Measurements from ENCODE around the gene ECM2.

ECM2 gene

DNA sequence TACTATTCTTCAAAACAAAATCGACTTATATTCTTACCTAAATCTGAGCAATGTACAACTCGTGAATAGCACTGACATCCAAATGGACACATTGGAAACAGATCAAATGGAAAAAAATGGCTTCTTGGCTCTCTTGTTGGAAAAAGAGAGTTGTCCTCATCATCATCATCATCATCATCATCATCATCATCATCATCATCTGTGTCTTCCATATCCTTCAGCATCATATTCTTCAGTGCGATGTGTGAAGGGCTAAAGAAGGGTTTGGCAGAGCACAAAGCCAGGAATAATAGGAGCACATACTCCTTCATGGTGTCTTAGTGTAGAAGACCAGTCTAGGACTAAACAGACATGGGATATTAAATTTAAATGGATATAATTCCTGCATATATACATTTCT lies 61.2 kb downstream of the ECM2 start:
- TF ChIP-seq, protein P1, sequence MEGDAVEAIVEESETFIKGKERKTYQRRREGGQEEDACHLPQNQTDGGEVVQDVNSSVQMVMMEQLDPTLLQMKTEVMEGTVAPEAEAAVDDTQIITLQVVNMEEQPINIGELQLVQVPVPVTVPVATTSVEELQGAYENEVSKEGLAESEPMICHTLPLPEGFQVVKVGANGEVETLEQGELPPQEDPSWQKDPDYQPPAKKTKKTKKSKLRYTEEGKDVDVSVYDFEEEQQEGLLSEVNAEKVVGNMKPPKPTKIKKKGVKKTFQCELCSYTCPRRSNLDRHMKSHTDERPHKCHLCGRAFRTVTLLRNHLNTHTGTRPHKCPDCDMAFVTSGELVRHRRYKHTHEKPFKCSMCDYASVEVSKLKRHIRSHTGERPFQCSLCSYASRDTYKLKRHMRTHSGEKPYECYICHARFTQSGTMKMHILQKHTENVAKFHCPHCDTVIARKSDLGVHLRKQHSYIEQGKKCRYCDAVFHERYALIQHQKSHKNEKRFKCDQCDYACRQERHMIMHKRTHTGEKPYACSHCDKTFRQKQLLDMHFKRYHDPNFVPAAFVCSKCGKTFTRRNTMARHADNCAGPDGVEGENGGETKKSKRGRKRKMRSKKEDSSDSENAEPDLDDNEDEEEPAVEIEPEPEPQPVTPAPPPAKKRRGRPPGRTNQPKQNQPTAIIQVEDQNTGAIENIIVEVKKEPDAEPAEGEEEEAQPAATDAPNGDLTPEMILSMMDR (IDR thresholded peaks at IDR 0.05; ENCODE audit: insufficient read depth, low read depth, low read length, missing control alignments), result no peak
- no peak overlapping the region for H3K4me3 ChIP-seq (ENCODE audit: low read depth, low read length)
- no peak for DNase-seq (ENCODE audit: low read depth)

DNA sequence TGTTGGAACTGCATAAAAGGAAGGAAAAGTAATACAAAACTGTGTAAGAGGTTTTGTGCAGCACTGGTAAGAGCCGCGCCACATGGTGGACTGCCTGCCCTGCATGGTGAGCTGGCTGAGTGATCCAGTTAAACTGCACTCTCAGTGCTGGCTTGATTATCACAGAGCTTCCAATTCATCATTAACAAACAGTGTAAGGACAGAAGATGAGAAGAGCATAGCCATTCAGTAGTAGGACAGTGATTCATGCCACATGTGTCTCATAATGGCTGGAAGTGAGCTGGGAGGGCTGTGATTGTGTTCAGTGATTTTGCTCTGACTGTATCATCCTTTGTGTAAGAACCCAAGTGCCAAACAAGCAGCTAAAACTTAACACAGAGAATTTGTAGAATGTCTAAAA lies 67.6 kb downstream of the ECM2 start:
- DNase-seq (ENCODE audit: low read depth), result no peak
- TF ChIP-seq, protein P1 (IDR thresholded peaks at IDR 0.05; ENCODE audit: insufficient read depth, low read depth, low read length, missing control alignments), result no peak

DNA sequence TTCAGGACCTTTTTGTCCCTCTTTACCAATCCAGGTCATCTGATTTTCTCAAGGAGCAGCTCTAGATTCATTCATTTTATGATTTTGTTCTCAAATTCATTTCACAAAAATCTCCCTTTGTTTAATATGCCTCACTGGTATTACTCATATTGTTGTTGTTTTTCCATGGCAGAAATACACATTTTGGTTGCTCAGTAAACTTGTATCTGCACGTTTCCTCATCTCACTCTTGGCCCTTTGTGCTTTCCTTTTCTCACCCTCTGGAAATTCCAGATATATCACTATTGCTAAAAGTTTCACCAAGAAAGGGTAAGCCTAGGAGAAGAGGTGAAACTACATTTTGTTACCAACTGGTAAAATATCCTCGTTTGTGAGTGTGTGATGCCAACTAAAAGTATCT lies 68.3 kb downstream of the ECM2 start:
- TF ChIP-seq, protein P1 (IDR thresholded peaks at IDR 0.05; ENCODE audit: insufficient read depth, low read depth, low read length, missing control alignments), result no peak
- H3K4me3 ChIP-seq (ENCODE audit: low read depth, low read length), result no peak overlapping the region
- no peak for DNase-seq (ENCODE audit: low read depth)

More for the DNA sequence above, 67.6 kb downstream of the ECM2 start:
- H3K4me3 ChIP-seq (ENCODE audit: low read depth, low read length), result no peak overlapping the region

DNA sequence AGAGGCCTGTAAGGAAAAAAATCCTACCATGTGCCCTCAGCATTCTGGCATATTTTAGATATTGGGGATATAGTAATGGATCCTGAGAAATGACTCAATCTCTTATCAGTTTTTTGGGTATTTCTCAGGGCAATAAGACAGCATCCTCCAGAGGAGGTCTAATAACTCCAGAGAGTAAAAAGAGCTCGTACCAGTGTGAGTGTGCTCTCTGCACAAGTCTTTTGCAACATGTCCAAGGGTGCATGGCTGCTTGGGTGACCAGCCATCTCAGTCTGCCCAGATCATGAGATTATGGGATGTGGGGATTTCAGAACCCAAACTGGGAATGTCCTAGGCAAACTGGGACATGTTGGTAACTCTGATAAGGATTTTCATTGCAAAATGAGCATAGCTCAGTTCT lies 68.7 kb downstream of the ECM2 start:
- H3K4me3 ChIP-seq (ENCODE audit: low read depth, low read length), result no peak overlapping the region
- TF ChIP-seq, protein P1 (IDR thresholded peaks at IDR 0.05; ENCODE audit: insufficient read depth, low read depth, low read length, missing control alignments), result no peak
- no peak for DNase-seq (ENCODE audit: low read depth)

DNA sequence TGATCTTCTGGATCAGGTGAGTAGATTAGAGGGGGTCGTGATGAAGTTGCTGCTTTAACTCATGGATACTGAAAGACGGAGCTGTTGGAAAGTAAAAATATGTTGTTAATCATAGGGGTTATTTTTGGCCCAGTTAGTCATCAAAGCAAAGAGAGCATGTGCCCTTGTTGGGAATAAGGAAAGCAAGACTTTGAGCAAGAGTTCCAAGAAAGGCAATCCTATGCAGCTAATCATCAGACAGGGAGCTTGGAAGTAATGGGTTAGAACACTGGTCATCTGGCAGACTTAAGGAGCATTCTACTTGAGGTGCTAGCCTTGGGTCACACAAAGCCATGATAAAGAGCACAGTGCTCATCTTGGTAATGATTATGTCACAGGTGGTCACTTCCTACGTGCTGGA lies 71.8 kb downstream of the ECM2 start:
- DNase-seq (ENCODE audit: low read depth), result no peak
- H3K4me3 ChIP-seq (ENCODE audit: low read depth, low read length), result no peak overlapping the region
- TF ChIP-seq, protein P1 (IDR thresholded peaks at IDR 0.05; ENCODE audit: insufficient read depth, low read depth, low read length, missing control alignments), result no peak

DNA sequence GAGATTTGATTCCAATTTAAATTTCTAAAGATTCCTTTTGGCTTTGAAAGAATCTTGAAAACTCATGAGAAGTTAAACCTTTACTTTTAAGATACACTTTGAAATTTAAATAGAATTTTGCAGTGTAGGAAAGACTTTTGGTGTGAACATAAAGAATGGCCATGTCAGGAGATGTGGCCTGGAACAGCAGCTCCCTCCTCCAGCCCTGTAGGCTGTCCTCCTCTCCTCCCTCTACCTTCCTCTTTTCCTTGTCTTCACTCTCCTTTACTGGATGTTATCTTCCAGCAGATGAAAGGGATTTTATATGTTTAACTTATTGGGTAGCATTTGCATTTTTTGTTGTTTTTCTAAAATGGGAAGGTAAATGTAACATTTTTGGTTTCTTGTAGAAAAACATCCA lies 72.4 kb downstream of the ECM2 start:
- no peak for DNase-seq (ENCODE audit: low read depth)
- H3K4me3 ChIP-seq (ENCODE audit: low read depth, low read length), result no peak overlapping the region
- TF ChIP-seq, protein P1 (IDR thresholded peaks at IDR 0.05; ENCODE audit: insufficient read depth, low read depth, low read length, missing control alignments), result no peak

DNA sequence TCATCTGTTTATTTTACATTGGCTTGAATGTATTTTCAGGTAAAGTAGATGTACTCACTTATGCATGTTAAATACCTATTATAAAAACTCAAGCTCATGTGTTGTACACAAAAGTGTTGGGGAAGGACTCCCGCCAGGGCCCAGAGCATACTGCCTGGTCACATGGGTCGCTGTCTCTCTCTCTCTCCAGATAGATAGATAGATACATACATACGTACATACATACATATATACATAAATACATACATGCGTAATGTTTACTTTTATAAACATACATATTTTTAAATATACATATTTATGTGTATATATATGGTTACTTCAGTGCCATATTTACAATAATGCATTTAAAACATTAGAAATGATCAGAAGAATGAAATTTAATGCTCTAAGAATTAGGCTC lies 78.2 kb downstream of the ECM2 start:
- H3K4me3 ChIP-seq (ENCODE audit: low read depth, low read length), result no peak overlapping the region
- TF ChIP-seq, protein P1 (IDR thresholded peaks at IDR 0.05; ENCODE audit: insufficient read depth, low read depth, low read length, missing control alignments), result no peak
- no peak for DNase-seq (ENCODE audit: low read depth)
